ENCODE data around the gene URB1.
"Not testable (repeated sequence)": the region's sequence is repeated elsewhere in the genome, so short reads cannot be mapped to it uniquely, and the experiment has no call there.

The URB1 gene

GRCh38 chr21:32406405-32406804, 13.6 kb upstream of the URB1 start:
- no peak for DNase-seq (ENCODE audit: low read depth)
- TF ChIP-seq MAX (IDR thresholded peaks at IDR 0.05; ENCODE audit: low read depth, low read length), result no peak
- TF ChIP-seq, protein P1, sequence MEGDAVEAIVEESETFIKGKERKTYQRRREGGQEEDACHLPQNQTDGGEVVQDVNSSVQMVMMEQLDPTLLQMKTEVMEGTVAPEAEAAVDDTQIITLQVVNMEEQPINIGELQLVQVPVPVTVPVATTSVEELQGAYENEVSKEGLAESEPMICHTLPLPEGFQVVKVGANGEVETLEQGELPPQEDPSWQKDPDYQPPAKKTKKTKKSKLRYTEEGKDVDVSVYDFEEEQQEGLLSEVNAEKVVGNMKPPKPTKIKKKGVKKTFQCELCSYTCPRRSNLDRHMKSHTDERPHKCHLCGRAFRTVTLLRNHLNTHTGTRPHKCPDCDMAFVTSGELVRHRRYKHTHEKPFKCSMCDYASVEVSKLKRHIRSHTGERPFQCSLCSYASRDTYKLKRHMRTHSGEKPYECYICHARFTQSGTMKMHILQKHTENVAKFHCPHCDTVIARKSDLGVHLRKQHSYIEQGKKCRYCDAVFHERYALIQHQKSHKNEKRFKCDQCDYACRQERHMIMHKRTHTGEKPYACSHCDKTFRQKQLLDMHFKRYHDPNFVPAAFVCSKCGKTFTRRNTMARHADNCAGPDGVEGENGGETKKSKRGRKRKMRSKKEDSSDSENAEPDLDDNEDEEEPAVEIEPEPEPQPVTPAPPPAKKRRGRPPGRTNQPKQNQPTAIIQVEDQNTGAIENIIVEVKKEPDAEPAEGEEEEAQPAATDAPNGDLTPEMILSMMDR (IDR thresholded peaks at IDR 0.05; ENCODE audit: low read depth, low read length), result no peak
- TF ChIP-seq POLR2A (IDR thresholded peaks at IDR 0.05; ENCODE audit: extremely low read depth, insufficient read length), result no peak
- TF ChIP-seq MYC (IDR thresholded peaks at IDR 0.05; ENCODE audit: low read depth, low read length), result no peak
- no peak overlapping the region for H3K4me3 ChIP-seq (ENCODE audit: low read depth, low read length)

DNA sequence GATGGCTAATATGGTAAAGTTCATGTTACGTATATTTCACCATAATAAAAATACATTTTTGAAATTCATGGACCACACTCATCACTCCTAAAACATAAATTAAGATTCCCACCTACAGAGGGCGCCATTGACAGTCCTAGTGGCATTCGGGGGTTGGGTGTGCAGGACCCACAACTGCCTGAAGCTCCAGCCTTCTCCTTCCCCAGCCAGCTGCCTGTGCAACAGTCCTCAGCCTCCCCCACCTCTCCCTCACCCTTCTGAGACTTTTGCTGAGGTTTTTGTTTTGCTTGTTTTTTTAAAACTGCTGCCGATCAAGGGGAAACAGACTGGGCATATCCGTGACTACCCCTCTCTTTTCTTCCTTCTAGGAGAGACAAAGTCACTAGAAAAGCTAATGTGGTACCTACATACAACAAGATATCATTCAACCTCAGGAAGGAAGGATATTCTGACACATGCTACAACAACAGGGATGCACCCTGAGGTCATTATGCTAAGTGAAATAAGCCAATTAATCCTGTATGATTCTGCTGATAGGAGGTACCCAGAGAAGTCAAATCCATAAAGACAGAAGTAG, 10.5 kb upstream of the URB1 start:
- TF ChIP-seq MAX (IDR thresholded peaks at IDR 0.05; ENCODE audit: low read depth, low read length) (no peak), MYC (IDR thresholded peaks at IDR 0.05; ENCODE audit: low read depth, low read length) (no peak)
- TF ChIP-seq, protein P1 (IDR thresholded peaks at IDR 0.05; ENCODE audit: low read depth, low read length), result peak; percentile 53
- H3K4me3 ChIP-seq (ENCODE audit: low read depth, low read length), result no peak overlapping the region
- DNase-seq (ENCODE audit: low read depth), result peak; percentile 69

DNA sequence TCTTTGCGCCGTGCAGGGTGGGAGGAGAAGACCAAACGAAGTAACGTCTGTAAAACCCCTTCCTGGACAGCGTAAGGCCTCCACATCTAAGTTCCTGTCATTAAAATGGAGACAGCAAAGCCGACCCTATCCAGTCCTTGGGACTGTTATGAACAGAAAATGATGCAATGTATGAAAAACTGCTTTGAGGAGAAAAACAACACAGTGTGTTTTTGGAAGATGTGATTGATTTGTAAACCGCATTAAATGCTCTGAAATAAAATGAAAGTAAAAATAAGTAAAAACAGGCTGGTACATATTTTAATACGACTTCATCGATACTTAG, 827 bp upstream of the URB1 start:
- DNase-seq (ENCODE audit: low read depth), result peak; percentile 91
- peak overlapping the region; percentile 86 for H3K4me3 ChIP-seq (ENCODE audit: low read depth, low read length)
- no peak for TF ChIP-seq MYC (IDR thresholded peaks at IDR 0.05; ENCODE audit: low read depth, low read length)
- TF ChIP-seq, protein P1 (IDR thresholded peaks at IDR 0.05; ENCODE audit: low read depth, low read length), result no peak
- TF ChIP-seq POLR2A (IDR thresholded peaks at IDR 0.05; ENCODE audit: extremely low read depth, insufficient read length), result no peak
- no peak for TF ChIP-seq MAX (IDR thresholded peaks at IDR 0.05; ENCODE audit: low read depth, low read length)

DNA sequence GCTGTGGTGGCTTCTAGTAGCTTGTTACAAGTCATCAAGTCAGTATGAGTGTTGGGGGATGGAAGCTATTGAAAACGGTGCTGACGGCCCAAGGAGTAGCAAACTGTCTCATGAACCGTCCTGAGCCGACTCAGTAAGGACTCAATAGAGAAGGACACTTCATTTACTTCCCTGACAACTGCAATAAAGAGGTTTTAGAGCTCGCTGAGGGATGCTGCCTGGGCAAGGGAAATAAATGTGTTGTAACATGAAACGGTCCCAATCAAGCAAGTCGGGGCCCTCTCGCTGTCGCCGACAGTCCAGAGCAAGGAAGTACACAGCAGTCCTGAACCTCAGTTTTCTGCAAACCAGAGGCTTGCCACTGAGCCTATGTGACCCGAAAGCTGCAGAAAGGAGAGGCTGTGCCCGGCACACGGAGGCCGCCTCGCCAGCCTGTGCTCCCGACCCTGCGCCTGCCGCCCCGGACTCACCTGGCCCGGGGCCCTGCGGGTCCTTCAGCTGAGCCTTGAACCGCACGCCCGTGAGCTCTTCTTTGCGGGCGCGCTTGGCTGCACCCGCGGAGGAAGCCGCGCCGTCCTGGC, 423 bp downstream of the URB1 start:
- peak; percentile 33 for DNase-seq (ENCODE audit: low read depth)
- no peak for TF ChIP-seq POLR2A (IDR thresholded peaks at IDR 0.05; ENCODE audit: extremely low read depth, insufficient read length)
- no peak for TF ChIP-seq MAX (IDR thresholded peaks at IDR 0.05; ENCODE audit: low read depth, low read length)
- no peak for TF ChIP-seq MYC (IDR thresholded peaks at IDR 0.05; ENCODE audit: low read depth, low read length)
- TF ChIP-seq, protein P1 (IDR thresholded peaks at IDR 0.05; ENCODE audit: low read depth, low read length), result no peak
- peak overlapping the region; percentile 86 for H3K4me3 ChIP-seq (ENCODE audit: low read depth, low read length)

GRCh38 chr21:32391755-32392154, 1.1 kb downstream of the URB1 start:
- peak overlapping the region; percentile 86 for H3K4me3 ChIP-seq (ENCODE audit: low read depth, low read length)
- no peak for DNase-seq (ENCODE audit: low read depth)
- TF ChIP-seq POLR2A (IDR thresholded peaks at IDR 0.05; ENCODE audit: extremely low read depth, insufficient read length) (no peak), MYC (IDR thresholded peaks at IDR 0.05; ENCODE audit: low read depth, low read length) (no peak), MAX (IDR thresholded peaks at IDR 0.05; ENCODE audit: low read depth, low read length) (no peak)
- TF ChIP-seq, protein P1 (IDR thresholded peaks at IDR 0.05; ENCODE audit: low read depth, low read length), result no peak

DNA sequence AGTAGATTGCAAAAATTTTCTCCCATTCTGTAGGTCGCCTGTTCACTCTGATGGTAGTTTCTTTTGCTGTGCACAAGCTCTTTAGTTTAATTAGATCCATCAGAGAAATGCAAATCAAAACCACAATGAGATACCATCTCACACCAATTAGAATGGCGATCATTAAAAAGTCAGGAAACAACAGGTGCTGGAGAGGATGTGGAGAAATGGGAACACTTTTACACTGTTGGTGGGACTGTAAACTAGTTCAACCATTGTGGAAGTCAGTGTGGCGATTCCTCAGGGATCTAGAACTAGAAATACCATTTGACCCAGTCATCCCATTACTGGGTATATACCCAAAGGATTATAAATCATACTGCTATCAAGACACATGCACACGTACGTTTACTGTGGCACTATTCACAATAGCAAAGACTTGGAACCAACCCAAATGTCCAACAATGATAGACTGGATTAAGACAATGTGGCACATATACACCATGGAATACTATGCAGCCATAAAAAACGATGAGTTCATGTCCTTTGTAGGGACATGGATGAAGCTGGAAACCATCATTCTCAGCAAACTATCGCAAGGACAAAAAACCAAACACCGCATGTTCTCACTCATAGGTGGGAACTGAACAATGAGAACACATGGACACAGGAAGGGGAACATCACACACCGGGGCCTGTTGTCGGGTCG, 2.1 kb downstream of the URB1 start:
- H3K4me3 ChIP-seq (ENCODE audit: low read depth, low read length); DNase-seq (ENCODE audit: low read depth): not testable (repeated sequence)

Measured in NB4 (cell line).